K562 (cell line): ENCODE results near the gene GFM2. TPM values are rescaled to one million over a fixed set of nuclear protein-coding genes. Genes with fewer than 3 reads are reported as not detected.

Source experiments
- ATAC-seq: fragments of 200-7000 bp; cut with Tn5 transposase; 3 replicates; pipeline ENCODE4 v1.9.1; 2020; ENCODE audit warnings: moderate library complexity
- BruUV-seq: library from RNA; stranded (reverse); fragments of 400-500 nt; replicated peaks from 2 replicates; lab custom pipeline; 2021; lab: Mats Ljungman, UMichigan
- CTCF ChIA-PET: fragments of 300-600 bp; formaldehyde crosslinking; extraction: SDS; loops from one replicate; lab custom pipeline; 2021; ENCODE audit warnings: low intra/inter-chr PET ratio; lab: Yijun Ruan, JAX
- POLR2A ChIA-PET: fragments of 300-600, 350-650 bp; sonication (Branson Sonifier 250); formaldehyde crosslinking; extraction: SDS; loops from one replicate; lab custom pipeline; 2021; ENCODE audit warnings: antibody characterized with exemption, inconsistent platforms; lab: Yijun Ruan, JAX
- DNase-seq, 4 experiments: peaks; one replicate each; pipeline versions ENCODE4 v3.0.0 to v3.0.0-alpha.2; 2011 to 2018; ENCODE audit warnings: low spot score in 3 of 4, mixed read lengths in 3 of 4; ENCODE audit errors: extremely low read depth in 1 of 4
- FAIRE-seq: peaks from 2 replicates; lab custom pipeline; 2011; peaks lifted over from hg19 to GRCh38; lab: Jason Lieb, UNC
- H2AFZ ChIP-seq: 2 replicates; pipeline ENCODE4 v1.6.0; 2011; ENCODE audit warnings: low read depth, low read length, control low read depth, inconsistent platforms
- H3K27ac ChIP-seq: fragments of 200-600 bp; 3 replicates; pipeline ENCODE4 v1.8.0; 2011; ENCODE audit warnings: low read depth, mild to moderate bottlenecking, control low read depth, inconsistent platforms, low read length, moderate library complexity, mixed read lengths; ENCODE audit errors: extremely low read depth
- H3K27me3 ChIP-seq, 2 experiments: fragments of 300-600 bp in 1 of 2; 2 replicates in 1 of 2; 3 replicates in 1 of 2; pipeline versions ENCODE4 v1.6.0 to v1.8.0; 2011; ENCODE audit warnings: inconsistent platforms in 2 of 2, low read length in 2 of 2, mild to moderate bottlenecking in 1 of 2, mixed read lengths in 1 of 2, moderate library complexity in 1 of 2; ENCODE audit not compliant: control insufficient read depth in 2 of 2, insufficient read depth in 2 of 2
- H3K36me3 ChIP-seq: fragments of 300-600 bp; 3 replicates; pipeline ENCODE4 v1.8.0; 2011; ENCODE audit warnings: mild to moderate bottlenecking, low read length, inconsistent platforms; ENCODE audit not compliant: control insufficient read depth, insufficient read depth
- H3K4me1 ChIP-seq, 2 experiments: fragments of 200-600 bp in 1 of 2; replicated peaks in 1 of 2; 2 replicates in 1 of 2; 3 replicates in 1 of 2; pipeline versions ENCODE4 v1.5.1 to v1.8.0; 2011; ENCODE audit warnings: inconsistent platforms in 2 of 2, low read length in 2 of 2, mild to moderate bottlenecking in 1 of 2, mixed read lengths in 1 of 2, moderate library complexity in 1 of 2; ENCODE audit not compliant: control insufficient read depth in 2 of 2, insufficient read depth in 2 of 2
- H3K4me2 ChIP-seq: 2 replicates; pipeline ENCODE4 v1.6.1; 2011; ENCODE audit warnings: low read length, control low read depth, inconsistent platforms, mixed read lengths; ENCODE audit not compliant: insufficient read depth
- H3K4me3 ChIP-seq: fragments of 200-600 bp; sonication (generic), shearing (Covaris generic); 2 replicates; pipeline ENCODE4 v1.5.1; 2016; ENCODE audit warnings: control low read depth, inconsistent platforms
- H3K79me2 ChIP-seq: fragments of 200-600 bp; 3 replicates; pipeline ENCODE4 v1.8.0; 2011; ENCODE audit warnings: low read length, inconsistent platforms; ENCODE audit not compliant: control insufficient read depth, insufficient read depth
- H3K9ac ChIP-seq, 2 experiments: 2 replicates each; pipeline versions ENCODE4 v1.6.0 to v1.6.1; 2011; ENCODE audit warnings: low read depth in 2 of 2, low read length in 2 of 2, control low read depth in 1 of 2, inconsistent platforms in 1 of 2, mild to moderate bottlenecking in 1 of 2, mixed read lengths in 1 of 2; ENCODE audit not compliant: insufficient read depth in 1 of 2
- H3K9me1 ChIP-seq: one replicate; pipeline ENCODE4 v1.6.0; 2011; ENCODE audit warnings: inconsistent platforms, mild to moderate bottlenecking, low read length, moderate library complexity; ENCODE audit not compliant: control insufficient read depth, insufficient read depth
- H3K9me3 ChIP-seq: replicated peaks from 2 replicates; pipeline ENCODE4 v1.5.1; 2011; ENCODE audit warnings: low read depth, low read length, inconsistent platforms; ENCODE audit not compliant: control insufficient read depth, insufficient read depth
- H4K20me1 ChIP-seq: replicated peaks from 2 replicates; pipeline ENCODE4 v1.6.1; 2011; ENCODE audit warnings: low read length, inconsistent platforms, mixed read lengths; ENCODE audit not compliant: control insufficient read depth, insufficient read depth
- GABPA ChIP-seq: fragments of 200-800 bp; sonication (Bioruptor generic); conservative IDR thresholded peaks from 2 replicates; pipeline ENCODE4 v1.6.1; 2016; ENCODE audit warnings: low read depth, missing genetic modification characterization, missing compliant biosample characterization
- LARP7 ChIP-seq: fragments of 450-650 bp; IDR thresholded peaks from 2 replicates; pipeline ENCODE4 v1.6.1; 2016
- MAFG ChIP-seq: fragments of 450-650 bp; conservative IDR thresholded peaks from 2 replicates; pipeline ENCODE4 v1.6.1; 2016; ENCODE audit warnings: missing genetic modification characterization, missing compliant biosample characterization
- MEIS2 ChIP-seq: fragments of 450-650 bp; IDR thresholded peaks from 2 replicates; pipeline ENCODE4 v1.6.1; 2014; ENCODE audit warnings: mild to moderate bottlenecking; ENCODE audit not compliant: partially characterized antibody
- RAD21 ChIP-seq, 2 experiments: fragments of 250-450 bp in 1 of 2; fragments of 450-650 bp in 1 of 2; sonication (Bioruptor Pico) in 1 of 2; formaldehyde crosslinking in 1 of 2; IDR thresholded peaks in 1 of 2; conservative IDR thresholded peaks in 1 of 2; 2 replicates each; pipeline versions ENCODE4 v1.4.0 to v1.8.0; 2020 to 2022; ENCODE audit warnings: mild to moderate bottlenecking in 2 of 2, moderate library complexity in 1 of 2
- RBFOX2 ChIP-seq: fragments of 200-400 bp; formaldehyde crosslinking; IDR thresholded peaks from 2 replicates; pipeline ENCODE4 v1.6.1; 2017; ENCODE audit warnings: low read depth, mild to moderate bottlenecking, low read length, moderate library complexity
- SIX5 ChIP-seq, 2 experiments: IDR thresholded peaks; 2 replicates each; pipeline ENCODE4 v1.6.1; 2011; ENCODE audit warnings: low read length in 2 of 2, borderline replicate concordance in 1 of 2, low read depth in 1 of 2, mild to moderate bottlenecking in 1 of 2, moderate library complexity in 1 of 2; ENCODE audit not compliant: insufficient read depth in 1 of 2
- SRF ChIP-seq, 2 experiments: fragments of 250-450, 450-650 bp in 1 of 2; sonication (Bioruptor Pico) in 1 of 2; sonication (generic) in 1 of 2; formaldehyde crosslinking; IDR thresholded peaks; 2 replicates each; pipeline versions ENCODE4 v1.5.0 to v1.5.1; 2020 to 2022; ENCODE audit warnings: mild to moderate bottlenecking in 1 of 2, missing genetic modification reagents in 1 of 2
- ZBTB1 ChIP-seq: sonication (generic); formaldehyde crosslinking; IDR thresholded peaks from 2 replicates; pipeline ENCODE4 v1.8.1; 2023; ENCODE audit warnings: missing genetic modification reagents, low read depth, mild to moderate bottlenecking, borderline replicate concordance
- ZNF224 ChIP-seq: sonication (generic); formaldehyde crosslinking; IDR thresholded peaks from 2 replicates; pipeline ENCODE4 v1.8.0; 2022; ENCODE audit warnings: mild to moderate bottlenecking, missing genetic modification reagents
- ZNF316 ChIP-seq: fragments of 450-650 bp; IDR thresholded peaks from 2 replicates; pipeline ENCODE4 v1.6.1; 2016
- WGBS: fragments of 100-300 bp; shearing (Covaris generic); methylation state at CpG from one replicate; pipeline ENCODE4 v1.1.6; 2016; ENCODE audit warnings: low coverage, mixed read lengths; ENCODE audit not compliant: insufficient coverage; ENCODE audit errors: missing lambda C conversion rate; 5-methylcytosine and 5-hydroxymethylcytosine counted together
- in situ Hi-C: fragments of 300-500 bp; cut with MboI; formaldehyde crosslinking; loops from 4 replicates; pipeline ENCODE4 v1.15.0; 2018; ENCODE audit warnings: inconsistent platforms, mixed read lengths
- intact Hi-C: fragments of 100-400 bp; cut with micrococcal nuclease; formaldehyde crosslinking; loops from 2 replicates; pipeline ENCODE4 v1.14.2; 2022
- polyA plus RNA-seq, 8 experiments: library from polyadenylated mRNA; depleted of rRNA in 4 of 8; stranded (reverse) in 5 of 8; unstranded in 3 of 8; fragments of >200 nt; fragmentation: Nextera tagmentation in 2 of 8; fragmentation: Illumina TruSeq in 1 of 8; extraction: Ambion mirVana in 2 of 8; extraction: Trizol in 1 of 8; gene quantifications; 2 replicates each; pipeline versions ENCODE4 v1.2.1 to v1.2.3, GENCODE V29; 2011 to 2014; ENCODE audit warnings: inconsistent platforms in 1 of 8, missing spikeins in 1 of 8
- total RNA-seq, 7 experiments: library from RNA; depleted of rRNA in 6 of 7; stranded (reverse); fragments of >200 nt in 6 of 7; fragmentation: Illumina TruSeq in 2 of 7; extraction: Trizol in 2 of 7; gene quantifications; 2 replicates each; pipeline versions ENCODE4 v1.2.1 to v1.2.3, GENCODE V29; 2011 to 2021; ENCODE audit warnings: low replicate concordance in 1 of 7
- TF ChIP-seq, protein P1 (sequence below): sonication (generic); formaldehyde crosslinking; IDR thresholded peaks from 2 replicates; pipeline ENCODE4 v1.4.0; 2020; ENCODE audit warnings: mild to moderate bottlenecking, missing genetic modification reagents
- TF ChIP-seq, protein P2 (sequence below), 3 experiments: IDR thresholded peaks in 2 of 3; conservative IDR thresholded peaks in 1 of 3; 2 replicates each; pipeline ENCODE4 v1.5.1; 2011 to 2012; ENCODE audit warnings: low read length in 3 of 3, mild to moderate bottlenecking in 3 of 3, control low read depth in 2 of 3, improper control_type of control experiment in 1 of 3, inconsistent platforms in 1 of 3, low read depth in 1 of 3, mixed read lengths in 1 of 3, moderate library complexity in 1 of 3; ENCODE audit not compliant: insufficient read depth in 2 of 3
- TF ChIP-seq, protein P3 (sequence below): sonication (generic); formaldehyde crosslinking; IDR thresholded peaks from 2 replicates; pipeline ENCODE4 v1.8.1; 2022; ENCODE audit warnings: missing genetic modification reagents

The GFM2 gene
- total and polyA plus RNA-seq, 9 of the 15 experiments (the other 6 are each of a cell fraction or from before 2014, with no cell fraction given), result 32.8 to 78.2 (median 52.5) TPM

DNA sequence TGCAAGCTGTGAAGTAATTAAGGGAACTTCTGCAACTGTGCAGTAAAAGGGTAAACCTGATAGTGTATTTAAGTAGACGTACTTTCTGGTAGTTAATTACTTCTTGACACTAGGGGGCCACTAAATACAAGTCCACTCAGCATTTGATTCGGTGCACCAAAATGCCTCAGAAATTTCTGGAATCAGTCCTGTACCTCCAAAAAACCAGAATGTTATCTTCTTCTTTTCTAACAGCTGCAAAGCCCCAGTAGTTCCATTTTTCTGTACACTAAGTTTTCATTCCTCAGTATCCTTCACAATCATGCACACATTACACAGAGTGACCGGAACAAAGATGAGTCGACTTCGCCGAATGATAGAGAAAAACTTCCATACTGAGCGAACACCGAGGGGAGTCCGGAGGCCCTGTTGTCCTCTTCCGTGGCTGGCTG, 484 bp downstream of the GFM2 start:
- peak overlapping the region; percentile 87 for H3K4me3 ChIP-seq
- intact Hi-C loops, result loop anchor here (1.0 to 5.0 kb wide), 2 partner anchors 137 to 151 kb away; no protein-coding TSS in a partner anchor
- H3K4me2 ChIP-seq, result peak overlapping the region; percentile 93
- peak; percentile 65 for FAIRE-seq
- peak overlapping the region; percentile 83 for H3K27ac ChIP-seq
- H3K27me3 ChIP-seq, result no peaks in the 10 kb centered on the region
- ATAC-seq, result peak; percentile 82
- ChIA-PET CTCF (interaction anchor here (1.9 kb wide), 1 partner anchor 153 kb away, joined by 6 read pairs; no protein-coding TSS in a partner anchor), POLR2A (interaction anchor here (1.0 to 1.5 kb wide), 2 partner anchors 11 to 34 kb away, joined by 3 to 5 read pairs; no protein-coding TSS in a partner anchor)
- BruUV-seq, result TSS peak; percentile 75
- H3K36me3 ChIP-seq, result peaks cover 68% of the 10 kb centered on the region
- H3K9me1 ChIP-seq, result no peaks in the 10 kb centered on the region
- peaks cover 8 to 12% of the 10 kb centered on the region in 2 experiments; a peak in 4 of 5 replicates for H3K4me1 ChIP-seq
- peaks cover 55% of the 10 kb centered on the region for H3K79me2 ChIP-seq
- in situ Hi-C loops, result no loop called here
- H4K20me1 ChIP-seq, result peaks cover 6% of the 10 kb centered on the region; the same call in 1 of the 2 replicates
- DNase-seq, result peak; percentile 42 to 63 (median 52)
- TF ChIP-seq LARP7 (no peak), ZNF224 (CRISPR knock-in tag) (no peak), GABPA (tag) (0 out of 2 replicates have a peak, but pooled peaks have one; percentile 30), RBFOX2 (no peak), RAD21 (CRISPR knock-in tag; conservative IDR thresholded peaks at IDR 0.05 in 1 of 2, IDR thresholded peaks at IDR 0.05 in 1 of 2) (peak; percentile 20 to 24; a peak in 1 of 4 replicates), SIX5 (IDR thresholded peaks at IDR 0.05; ENCODE audit: borderline replicate concordance in 1 of 2, insufficient read depth in 1 of 2, low read depth in 1 of 2, low read length in 2 of 2) (no peak), SRF (CRISPR knock-in tag; IDR thresholded peaks at IDR 0.05) (0 out of 4 replicates have a peak, but pooled peaks of 1 of the 2 experiments have one; percentile 6), ZBTB1 (CRISPR knock-in tag) (no peak), ZNF316 (peak; percentile 67), MAFG (peak; percentile 47; the same call in 1 of the 2 replicates), MEIS2 (no peak)
- TF ChIP-seq, protein P1, sequence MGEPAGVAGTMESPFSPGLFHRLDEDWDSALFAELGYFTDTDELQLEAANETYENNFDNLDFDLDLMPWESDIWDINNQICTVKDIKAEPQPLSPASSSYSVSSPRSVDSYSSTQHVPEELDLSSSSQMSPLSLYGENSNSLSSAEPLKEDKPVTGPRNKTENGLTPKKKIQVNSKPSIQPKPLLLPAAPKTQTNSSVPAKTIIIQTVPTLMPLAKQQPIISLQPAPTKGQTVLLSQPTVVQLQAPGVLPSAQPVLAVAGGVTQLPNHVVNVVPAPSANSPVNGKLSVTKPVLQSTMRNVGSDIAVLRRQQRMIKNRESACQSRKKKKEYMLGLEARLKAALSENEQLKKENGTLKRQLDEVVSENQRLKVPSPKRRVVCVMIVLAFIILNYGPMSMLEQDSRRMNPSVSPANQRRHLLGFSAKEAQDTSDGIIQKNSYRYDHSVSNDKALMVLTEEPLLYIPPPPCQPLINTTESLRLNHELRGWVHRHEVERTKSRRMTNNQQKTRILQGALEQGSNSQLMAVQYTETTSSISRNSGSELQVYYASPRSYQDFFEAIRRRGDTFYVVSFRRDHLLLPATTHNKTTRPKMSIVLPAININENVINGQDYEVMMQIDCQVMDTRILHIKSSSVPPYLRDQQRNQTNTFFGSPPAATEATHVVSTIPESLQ, result 0 out of 2 replicates have a peak, but pooled peaks have one; percentile 24
- TF ChIP-seq, protein P2, sequence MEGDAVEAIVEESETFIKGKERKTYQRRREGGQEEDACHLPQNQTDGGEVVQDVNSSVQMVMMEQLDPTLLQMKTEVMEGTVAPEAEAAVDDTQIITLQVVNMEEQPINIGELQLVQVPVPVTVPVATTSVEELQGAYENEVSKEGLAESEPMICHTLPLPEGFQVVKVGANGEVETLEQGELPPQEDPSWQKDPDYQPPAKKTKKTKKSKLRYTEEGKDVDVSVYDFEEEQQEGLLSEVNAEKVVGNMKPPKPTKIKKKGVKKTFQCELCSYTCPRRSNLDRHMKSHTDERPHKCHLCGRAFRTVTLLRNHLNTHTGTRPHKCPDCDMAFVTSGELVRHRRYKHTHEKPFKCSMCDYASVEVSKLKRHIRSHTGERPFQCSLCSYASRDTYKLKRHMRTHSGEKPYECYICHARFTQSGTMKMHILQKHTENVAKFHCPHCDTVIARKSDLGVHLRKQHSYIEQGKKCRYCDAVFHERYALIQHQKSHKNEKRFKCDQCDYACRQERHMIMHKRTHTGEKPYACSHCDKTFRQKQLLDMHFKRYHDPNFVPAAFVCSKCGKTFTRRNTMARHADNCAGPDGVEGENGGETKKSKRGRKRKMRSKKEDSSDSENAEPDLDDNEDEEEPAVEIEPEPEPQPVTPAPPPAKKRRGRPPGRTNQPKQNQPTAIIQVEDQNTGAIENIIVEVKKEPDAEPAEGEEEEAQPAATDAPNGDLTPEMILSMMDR (IDR thresholded peaks at IDR 0.05 in 2 of 3, conservative IDR thresholded peaks at IDR 0.05 in 1 of 3; ENCODE audit: insufficient read depth in 2 of 3, low read depth in 1 of 3, low read length in 3 of 3), result peak; percentile 20 to 61 (median 59); a peak in 5 of 6 replicates
- TF ChIP-seq, protein P3, sequence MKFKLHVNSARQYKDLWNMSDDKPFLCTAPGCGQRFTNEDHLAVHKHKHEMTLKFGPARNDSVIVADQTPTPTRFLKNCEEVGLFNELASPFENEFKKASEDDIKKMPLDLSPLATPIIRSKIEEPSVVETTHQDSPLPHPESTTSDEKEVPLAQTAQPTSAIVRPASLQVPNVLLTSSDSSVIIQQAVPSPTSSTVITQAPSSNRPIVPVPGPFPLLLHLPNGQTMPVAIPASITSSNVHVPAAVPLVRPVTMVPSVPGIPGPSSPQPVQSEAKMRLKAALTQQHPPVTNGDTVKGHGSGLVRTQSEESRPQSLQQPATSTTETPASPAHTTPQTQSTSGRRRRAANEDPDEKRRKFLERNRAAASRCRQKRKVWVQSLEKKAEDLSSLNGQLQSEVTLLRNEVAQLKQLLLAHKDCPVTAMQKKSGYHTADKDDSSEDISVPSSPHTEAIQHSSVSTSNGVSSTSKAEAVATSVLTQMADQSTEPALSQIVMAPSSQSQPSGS, result no peak
- under 1% methylated on average over 10 of the region's 10 CpGs for WGBS
- H3K9ac ChIP-seq, result peak overlapping the region; percentile 85 to 98
- peak overlapping the region; percentile 98 for H2AFZ ChIP-seq
- no peaks in the 10 kb centered on the region for H3K9me3 ChIP-seq
